ENCODE data around the gene ZFHX3. TPM values are rescaled to one million over a fixed set of nuclear protein-coding genes. Genes with fewer than 3 reads are reported as not detected.

The ZFHX3 gene
- total and polyA plus RNA-seq, 2 donors (not counting 1 experiment from before 2014, with no cell fraction given): 0.54 to 6.6 TPM

- intact Hi-C loops (cut with micrococcal nuclease): no loop called here
- no peaks in the 10 kb centered on the region for H4K20me1 ChIP-seq (ENCODE audit: control insufficient read depth, insufficient read depth, low read length, poor library complexity, severe bottlenecking)
- H3K79me2 ChIP-seq (ENCODE audit: control insufficient read depth, insufficient read depth, low read length): no peaks in the 10 kb centered on the region
- Mint-ChIP-seq H3K27ac (peak overlapping the region; percentile 67), H3K4me3 (peak overlapping the region; percentile 89), H3K27me3 (peaks cover 39% of the 10 kb centered on the region), H3K9me3 (ENCODE audit: insufficient read depth) (no peaks in the 10 kb centered on the region), H3K4me1 (peaks cover 28% of the 10 kb centered on the region)
- no peak overlapping the region for H3K27ac ChIP-seq (ENCODE audit: low read length in 2 of 2)
- ChIA-PET CTCF (no interaction called here), POLR2A (interaction anchor here (0.7 kb wide), 1 partner anchor 306 kb away, joined by 14 read pairs; no protein-coding TSS in a partner anchor)
- H2AFZ ChIP-seq (ENCODE audit: insufficient read depth, low read depth, low read length, poor library complexity, severe bottlenecking): peak overlapping the region; percentile 72
- peak; percentile 65 for DNase-seq
- H3K4me3 ChIP-seq (ENCODE audit: control extremely low read depth in 1 of 5, extremely low read depth in 1 of 5, insufficient read depth in 1 of 5, low read depth in 2 of 5, low read length in 4 of 5): peak overlapping the region; percentile 45 to 77 (median 66)
- peak overlapping the region; percentile 68 for H3K9ac ChIP-seq (ENCODE audit: low read length)
- H3K9me3 ChIP-seq (ENCODE audit: control extremely low read depth in 1 of 3, control insufficient read depth in 2 of 3, insufficient read depth in 1 of 3, low read length in 2 of 3): no peaks in the 10 kb centered on the region
- TF ChIP-seq EZH2 (IDR thresholded peaks at IDR 0.05; ENCODE audit: borderline replicate concordance, insufficient read depth, low read depth, low read length, poor library complexity, severe bottlenecking): no peak
- TF ChIP-seq CTCF (IDR thresholded peaks at IDR 0.05): no peak
- peak overlapping the region; percentile 82 for H3K4me2 ChIP-seq (replicated peaks; ENCODE audit: low read depth, low read length, poor library complexity, severe bottlenecking)
- under 1% methylated on average over 65 of the region's 72 CpGs for WGBS (ENCODE audit: insufficient coverage)
- H3K4me1 ChIP-seq (ENCODE audit: control insufficient read depth in 2 of 2, insufficient read depth in 2 of 2, low read length in 2 of 2): peaks cover 30 to 35% of the 10 kb centered on the region in 2 donors
- H3K36me3 ChIP-seq (replicated peaks in 1 of 2; ENCODE audit: control extremely low read depth in 1 of 2, control insufficient read depth in 1 of 2, extremely low read depth in 1 of 2, insufficient read depth in 2 of 2, low read length in 1 of 2): no peaks in the 10 kb centered on the region
- H3K27me3 ChIP-seq (replicated peaks in 1 of 4; ENCODE audit: control extremely low read depth in 1 of 4, control insufficient read depth in 3 of 4, insufficient read depth in 4 of 4, low read length in 3 of 4): peaks cover 6 to 41% (median 31%) of the 10 kb centered on the region in 4 experiments
- ATAC-seq (ENCODE audit: low read depth): peak; percentile 28
Measured at GRCh38 chr16:73058616-73059409, 10.9 kb upstream of the ZFHX3 start.

DNA sequence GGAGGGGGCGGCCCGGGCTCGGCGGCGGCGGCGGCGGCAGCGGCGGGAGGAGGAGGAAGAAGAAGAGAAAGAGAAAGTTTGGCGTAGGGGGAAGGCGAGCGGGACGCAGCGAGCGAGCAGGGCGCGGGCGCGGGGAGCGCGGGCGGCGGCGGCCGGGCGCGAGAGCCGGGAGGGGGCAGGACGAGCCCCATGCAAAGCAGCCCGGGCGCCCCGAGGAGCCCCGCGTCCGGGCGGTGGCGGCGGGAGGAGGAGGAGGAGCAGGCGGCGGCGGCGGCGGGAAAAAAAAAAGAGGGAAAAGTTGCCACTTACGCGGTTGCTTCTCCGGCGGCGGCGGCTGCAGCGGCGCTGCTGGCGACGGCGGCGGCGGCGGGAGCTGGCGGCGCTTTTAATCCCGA is 10.3 kb upstream of the ZFHX3 start:
- ChIA-PET POLR2A (no interaction called here), CTCF (no interaction called here)
- intact Hi-C loops (cut with micrococcal nuclease): no loop called here
- Histone ChIP-seq H4K20me1 (ENCODE audit: control insufficient read depth, insufficient read depth, low read length, poor library complexity, severe bottlenecking) (no peaks in the 10 kb centered on the region), H2AFZ (ENCODE audit: insufficient read depth, low read depth, low read length, poor library complexity, severe bottlenecking) (peak overlapping the region; percentile 72), H3K79me2 (ENCODE audit: control insufficient read depth, insufficient read depth, low read length) (no peaks in the 10 kb centered on the region), H3K4me1 (ENCODE audit: control insufficient read depth in 2 of 2, insufficient read depth in 2 of 2, low read length in 2 of 2) (peaks cover 24 to 29% of the 10 kb centered on the region in 2 donors), H3K9me3 (ENCODE audit: control extremely low read depth in 1 of 3, control insufficient read depth in 2 of 3, insufficient read depth in 1 of 3, low read length in 2 of 3) (no peaks in the 10 kb centered on the region), H3K27me3 (replicated peaks in 1 of 4; ENCODE audit: control extremely low read depth in 1 of 4, control insufficient read depth in 3 of 4, insufficient read depth in 4 of 4, low read length in 3 of 4) (peaks cover 6 to 35% (median 25%) of the 10 kb centered on the region in 4 experiments), H3K27ac (ENCODE audit: low read length in 2 of 2) (no peak overlapping the region), H3K36me3 (replicated peaks in 1 of 2; ENCODE audit: control extremely low read depth in 1 of 2, control insufficient read depth in 1 of 2, extremely low read depth in 1 of 2, insufficient read depth in 2 of 2, low read length in 1 of 2) (no peaks in the 10 kb centered on the region), H3K9ac (ENCODE audit: low read length) (peak overlapping the region; percentile 58), H3K4me2 (replicated peaks; ENCODE audit: low read depth, low read length, poor library complexity, severe bottlenecking) (peak overlapping the region; percentile 82), H3K4me3 (ENCODE audit: control extremely low read depth in 1 of 5, extremely low read depth in 1 of 5, insufficient read depth in 1 of 5, low read depth in 2 of 5, low read length in 4 of 5) (peak overlapping the region in 4 of 5 experiments; percentile 13 to 77 (median 62))
- ATAC-seq (ENCODE audit: low read depth) (peak; percentile 75), DNase-seq (peak; percentile 74)
- no peaks in the 10 kb centered on the region for H3K9me3 Mint-ChIP-seq (ENCODE audit: insufficient read depth)
- under 1% methylated on average over 60 of the region's 61 CpGs for WGBS (ENCODE audit: insufficient coverage)
- TF ChIP-seq CTCF (IDR thresholded peaks at IDR 0.05): no peak
- TF ChIP-seq EZH2 (IDR thresholded peaks at IDR 0.05; ENCODE audit: borderline replicate concordance, insufficient read depth, low read depth, low read length, poor library complexity, severe bottlenecking): no peak
- H3K27ac Mint-ChIP-seq: peak overlapping the region; percentile 59
- peaks cover 22% of the 10 kb centered on the region for H3K4me1 Mint-ChIP-seq
- peaks cover 33% of the 10 kb centered on the region for H3K27me3 Mint-ChIP-seq
- H3K4me3 Mint-ChIP-seq: peak overlapping the region; percentile 89

Data from B cell (primary cell).